Measurements from ENCODE around the gene CFAP73.
"Not testable (repeated sequence)": the region's sequence is repeated elsewhere in the genome, so short reads cannot be mapped to it uniquely, and the experiment has no call there.

Gene CFAP73

DNA sequence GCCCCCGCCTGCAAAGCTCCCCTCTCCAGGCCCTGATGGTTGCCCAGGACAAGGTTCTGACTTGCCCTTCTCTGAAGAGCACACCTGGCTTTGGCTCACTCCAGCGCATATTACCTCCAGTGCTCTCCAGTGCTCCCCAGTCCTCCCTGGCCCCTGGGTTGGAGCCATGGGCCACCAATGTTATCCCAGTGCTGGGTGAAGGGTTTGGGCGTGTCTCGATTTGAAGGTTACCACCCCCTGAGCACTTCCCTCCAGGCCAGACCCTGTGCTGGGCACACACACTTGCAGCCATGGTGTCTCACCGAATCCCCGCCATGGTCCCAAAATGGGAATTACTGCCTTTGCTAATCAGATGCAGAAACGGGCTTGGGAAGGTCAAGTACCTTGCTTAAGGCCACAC is 47.1 kb downstream of the CFAP73 start:
- DNase-seq: no peak

DNA sequence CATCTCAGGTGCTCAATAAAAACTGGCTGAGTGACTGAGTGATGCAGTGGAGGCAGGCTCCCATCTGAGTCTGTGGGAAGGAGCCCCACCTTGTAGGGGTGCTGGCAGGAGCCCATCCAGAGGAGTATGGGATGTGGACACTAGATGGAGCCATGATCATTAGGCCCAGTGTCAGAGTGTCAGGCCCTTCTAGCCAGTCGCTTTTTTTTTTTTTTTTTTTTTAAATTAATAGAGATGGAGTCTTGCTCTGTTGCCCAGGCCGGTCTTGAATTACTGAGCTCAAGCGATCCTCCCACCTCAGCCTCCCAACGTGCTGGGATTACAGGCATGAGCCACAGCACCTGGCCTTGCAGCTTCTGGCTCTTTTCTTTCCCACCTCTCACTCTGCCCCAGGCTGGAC is 47.5 kb downstream of the CFAP73 start:
- peak; percentile 67 to 85 for DNase-seq

DNA sequence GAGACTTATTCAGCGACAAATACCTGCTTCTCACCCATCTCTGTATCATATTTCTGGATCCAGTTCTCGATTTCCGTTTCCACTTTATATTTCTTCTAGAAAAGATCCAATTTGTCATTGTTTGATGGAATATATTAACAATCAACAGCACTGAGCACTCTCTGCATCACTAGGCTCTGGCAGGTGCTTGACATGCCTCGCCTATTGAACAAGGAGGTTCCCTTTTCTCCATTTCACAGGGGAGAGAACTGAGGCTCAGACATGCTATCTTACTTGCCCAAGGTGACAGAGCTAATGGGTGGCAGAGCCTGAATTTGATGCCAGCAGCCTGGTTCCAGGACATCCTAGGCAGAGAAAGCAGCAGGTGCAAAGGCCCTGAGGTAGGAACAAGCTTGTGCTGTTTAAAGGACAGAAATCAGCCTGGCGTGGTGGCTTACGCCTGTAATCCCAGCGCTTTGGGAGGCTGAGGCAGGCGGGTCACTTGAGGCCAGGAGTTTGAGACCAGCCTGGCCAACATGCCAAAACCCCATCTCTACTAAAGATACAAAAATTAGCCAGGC is 48.1 kb downstream of the CFAP73 start:
- DNase-seq: no peak

DNA sequence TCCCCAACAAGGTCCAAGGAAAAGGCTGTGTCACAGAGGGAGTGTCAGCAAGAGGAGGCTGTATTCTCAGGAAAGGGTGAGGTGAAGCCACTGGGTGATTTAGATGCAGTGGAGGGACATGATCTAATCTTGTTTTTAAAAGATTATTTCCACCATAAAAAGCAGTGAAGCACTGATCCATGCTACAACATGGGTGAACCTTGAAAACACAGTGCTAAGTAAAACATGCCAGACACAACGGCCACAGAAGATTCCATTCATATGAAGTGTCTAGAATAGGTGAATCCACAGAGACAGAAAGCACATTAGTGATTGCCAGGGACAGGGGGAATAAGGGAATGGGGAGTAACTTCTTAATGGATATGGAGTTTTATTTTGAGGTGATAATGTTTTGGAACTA is 48.8 kb downstream of the CFAP73 start:
- DNase-seq: no peak

DNA sequence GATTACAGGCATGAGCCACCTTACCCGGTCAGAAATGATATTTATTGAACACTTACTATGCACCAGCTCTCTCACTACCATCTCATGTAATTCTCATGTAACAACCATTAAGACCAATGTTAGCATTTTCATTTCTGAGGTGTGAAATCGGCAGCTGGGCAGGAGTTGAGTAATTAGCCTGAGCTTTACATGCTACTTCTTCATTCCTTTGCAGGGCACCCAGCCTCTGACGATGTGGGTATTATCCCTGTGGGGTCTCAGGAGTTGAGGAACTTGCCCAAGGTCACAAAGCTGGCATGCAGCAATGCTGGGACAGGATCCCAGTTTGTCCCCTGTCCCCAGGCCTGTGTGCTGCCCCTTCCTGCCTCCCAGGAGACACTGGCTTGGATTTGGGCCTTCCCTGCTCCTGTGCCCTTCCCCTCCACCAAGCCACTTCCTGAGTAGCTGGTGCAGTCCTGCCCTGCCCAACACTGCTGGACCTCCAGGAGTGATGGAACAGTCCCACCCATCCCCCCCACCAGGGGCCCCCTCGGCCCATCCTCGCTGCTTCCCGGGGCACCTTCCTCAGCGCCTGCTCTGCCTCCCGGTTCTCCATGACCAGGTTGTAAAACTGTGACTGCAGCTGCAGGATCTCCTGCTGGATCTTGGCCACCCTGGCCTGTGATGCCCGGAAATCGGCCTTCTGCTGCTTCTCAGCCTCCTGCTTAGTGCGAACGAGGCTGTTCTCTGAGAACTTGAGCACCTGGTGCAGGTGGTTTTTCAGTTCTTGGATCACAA is 50.7 kb downstream of the CFAP73 start:
- DNase-seq: peak in 1 of 2 donors; percentile 35

DNA sequence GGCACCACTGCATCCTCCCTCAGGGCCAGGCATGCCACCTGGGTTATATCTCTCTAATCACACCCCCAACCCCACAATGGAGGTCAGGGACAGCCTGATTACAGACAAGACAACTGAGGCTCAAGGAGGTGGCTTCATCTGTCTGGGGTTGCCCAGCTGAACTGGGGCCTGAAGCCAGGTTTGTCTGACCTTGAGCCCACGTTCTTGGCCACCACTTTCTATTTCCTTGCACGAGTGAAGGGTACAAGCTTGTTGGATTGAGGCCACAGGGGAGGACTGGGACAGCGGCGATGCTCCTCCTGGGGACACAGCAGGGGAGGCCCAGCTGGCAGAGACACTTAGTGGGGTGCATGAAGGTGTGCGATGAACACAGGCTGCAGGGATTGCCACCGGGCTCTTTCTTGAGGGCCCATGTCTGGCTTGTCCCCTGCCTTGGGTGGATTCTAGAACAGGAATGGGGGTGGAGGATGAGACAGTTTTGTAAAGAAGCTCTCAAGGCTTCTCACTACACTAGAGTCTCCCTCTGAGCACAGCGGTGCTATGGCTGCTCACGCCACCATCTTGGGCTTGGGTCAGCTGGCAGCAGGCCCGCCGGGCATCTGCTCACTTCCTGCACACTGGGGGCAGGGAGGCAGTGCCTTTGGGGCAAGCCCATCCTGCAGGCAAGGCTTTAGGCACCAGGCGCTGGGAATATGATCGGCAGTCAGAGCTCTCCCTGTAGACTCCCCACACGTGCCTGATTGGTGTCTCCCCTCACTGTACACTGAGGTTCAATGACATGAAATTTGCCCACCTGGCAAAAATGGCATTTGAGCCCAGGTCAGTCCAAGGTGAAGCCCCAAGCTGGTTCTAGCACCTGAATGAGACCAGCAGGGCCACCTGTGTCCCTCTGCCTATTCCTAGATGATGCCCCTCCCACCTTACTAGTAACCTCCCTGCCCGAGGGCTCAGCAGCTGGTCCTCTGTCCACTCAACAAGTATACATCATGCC is 52.0 kb downstream of the CFAP73 start:
- DNase-seq: no peak

DNA sequence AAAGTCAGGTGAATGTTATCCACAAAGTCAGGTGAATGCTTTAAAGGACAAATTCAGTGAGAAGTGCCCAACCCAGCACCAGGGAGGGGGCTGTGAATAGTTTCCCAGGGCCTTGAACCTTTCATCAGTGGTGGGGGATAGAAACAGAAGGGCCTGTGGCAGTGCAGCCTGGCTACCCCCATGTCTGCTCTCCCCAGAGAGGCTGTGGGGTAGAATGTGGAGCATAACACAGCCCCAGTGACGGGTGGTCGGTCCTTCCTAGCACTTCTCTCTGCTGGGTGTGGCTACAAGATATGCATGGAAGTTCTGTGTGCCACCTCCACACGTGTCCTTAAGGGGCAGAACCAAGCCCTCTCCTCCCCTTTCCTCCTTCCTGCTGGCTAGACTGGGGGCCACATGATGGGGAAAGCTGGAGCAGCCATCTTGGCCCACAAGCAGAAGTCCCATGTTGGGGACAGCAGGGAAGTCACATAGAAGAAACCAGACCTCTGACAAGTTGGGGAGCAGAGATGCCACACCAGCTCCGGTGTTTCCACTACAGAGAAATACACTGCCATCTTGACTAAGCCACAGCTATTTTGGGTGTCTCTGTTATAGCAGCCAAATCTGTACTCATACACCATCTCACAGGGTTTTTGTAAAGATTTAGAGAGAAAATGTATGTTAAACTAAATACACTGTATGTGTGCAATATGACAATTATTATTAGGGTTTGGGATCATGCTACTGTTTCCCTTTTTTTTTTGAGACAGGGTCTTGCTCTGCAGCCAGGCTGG is 53.0 kb downstream of the CFAP73 start:
- no peak for DNase-seq

DNA sequence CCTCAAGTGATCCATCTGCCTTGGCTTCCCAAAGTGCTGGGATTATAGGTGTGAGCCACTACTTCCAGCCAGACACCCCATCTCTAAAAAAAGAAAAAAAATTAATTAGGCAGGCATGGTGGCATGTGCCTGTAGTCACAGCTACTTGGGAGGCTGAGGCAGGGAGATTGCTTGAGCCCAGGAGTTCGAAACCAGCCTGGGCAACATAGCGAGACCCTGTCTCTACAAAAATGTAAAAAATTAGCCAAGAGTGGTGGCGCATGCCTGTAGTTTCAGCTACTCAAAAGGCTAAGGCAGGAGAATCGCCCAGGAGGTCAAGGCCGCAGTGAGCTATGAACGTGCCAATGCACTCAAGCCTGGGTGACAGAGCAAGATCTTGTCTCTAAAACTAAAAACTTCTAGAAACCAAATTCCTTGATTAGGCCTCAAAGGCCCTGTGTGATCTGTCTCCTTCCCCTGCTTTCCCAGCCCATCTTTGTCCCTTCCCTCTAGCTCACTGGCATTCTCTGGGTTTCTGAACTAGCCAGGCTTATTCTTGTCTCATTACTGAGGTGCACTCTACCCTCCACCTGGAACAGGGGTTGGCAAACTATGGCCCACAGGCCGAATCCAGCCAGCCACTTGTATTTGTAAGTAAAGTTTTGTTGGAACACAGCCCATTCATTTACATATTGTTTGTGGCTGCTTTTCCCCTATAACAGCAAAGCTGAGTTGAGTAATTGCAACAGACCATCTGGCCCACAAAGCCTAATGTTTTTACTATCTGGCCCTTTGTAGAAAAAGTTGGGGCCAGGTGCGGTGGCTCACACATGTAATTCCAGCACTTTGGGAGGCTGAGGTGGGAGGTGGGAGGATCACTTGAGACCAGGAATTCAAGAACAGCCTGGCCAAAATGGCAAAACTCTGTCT is 54.6 kb downstream of the CFAP73 start:
- DNase-seq: peak in 1 of 2 donors; percentile 36

DNA sequence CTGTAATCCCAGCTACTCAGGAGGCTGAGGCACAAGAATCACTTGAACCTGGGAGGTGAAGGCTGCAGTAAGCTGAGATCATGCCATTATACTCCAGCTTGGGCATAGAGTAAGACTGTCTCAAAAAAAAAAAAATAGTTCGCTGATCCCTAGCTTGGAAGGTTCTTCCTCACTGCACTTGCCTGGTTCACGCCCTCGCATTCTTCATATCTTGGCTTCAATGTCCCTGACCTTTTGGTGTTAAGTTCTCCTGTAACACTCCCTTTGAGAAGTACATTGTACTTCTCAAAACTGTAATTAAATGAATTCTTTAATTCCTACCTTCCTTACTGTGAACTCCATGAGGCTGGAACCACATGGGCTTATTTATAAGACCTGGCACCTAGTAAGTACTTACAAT is 55.3 kb downstream of the CFAP73 start:
- DNase-seq: no peak

DNA sequence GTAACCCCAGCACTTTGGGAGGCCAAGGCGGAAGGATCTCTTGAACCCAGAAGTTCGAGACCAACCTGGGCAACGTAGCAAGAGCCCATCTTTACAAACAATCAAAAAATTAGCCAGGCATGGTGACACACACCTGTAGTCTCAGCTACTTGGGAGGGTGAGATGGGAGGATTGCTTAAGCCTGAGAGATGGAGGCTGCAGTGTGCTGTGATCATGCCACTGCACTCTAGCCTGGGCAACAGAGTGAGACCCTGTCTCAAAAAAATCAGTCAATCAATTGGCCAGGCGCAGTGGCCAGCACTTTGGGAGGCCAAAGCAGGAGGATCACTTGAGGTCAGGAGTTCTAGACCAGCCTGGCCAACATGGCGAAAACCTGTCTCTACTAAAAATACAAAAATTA is 57.3 kb downstream of the CFAP73 start:
- DNase-seq: not testable (repeated sequence)

DNA sequence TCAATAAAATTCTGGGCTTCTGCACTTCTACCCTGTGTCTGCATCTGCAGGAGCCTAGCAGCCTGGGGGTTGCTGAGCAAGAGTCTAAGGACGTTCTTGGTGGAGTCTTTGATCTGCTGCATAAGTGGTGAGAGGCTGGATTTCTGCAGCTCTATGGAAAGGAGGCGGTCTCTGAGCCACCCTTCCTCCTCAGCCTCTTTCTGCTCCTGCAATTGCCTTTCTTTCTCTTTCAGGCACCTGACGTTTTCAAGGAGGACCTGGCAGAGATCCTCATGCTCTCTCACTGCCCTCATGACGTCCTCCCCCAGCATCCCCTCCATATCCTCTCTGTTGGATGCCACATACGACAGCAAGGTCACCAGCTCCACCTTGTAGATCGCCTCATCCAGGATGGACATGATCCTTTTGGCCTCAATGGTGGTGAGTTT is 58.1 kb downstream of the CFAP73 start:
- no peak for DNase-seq

DNA sequence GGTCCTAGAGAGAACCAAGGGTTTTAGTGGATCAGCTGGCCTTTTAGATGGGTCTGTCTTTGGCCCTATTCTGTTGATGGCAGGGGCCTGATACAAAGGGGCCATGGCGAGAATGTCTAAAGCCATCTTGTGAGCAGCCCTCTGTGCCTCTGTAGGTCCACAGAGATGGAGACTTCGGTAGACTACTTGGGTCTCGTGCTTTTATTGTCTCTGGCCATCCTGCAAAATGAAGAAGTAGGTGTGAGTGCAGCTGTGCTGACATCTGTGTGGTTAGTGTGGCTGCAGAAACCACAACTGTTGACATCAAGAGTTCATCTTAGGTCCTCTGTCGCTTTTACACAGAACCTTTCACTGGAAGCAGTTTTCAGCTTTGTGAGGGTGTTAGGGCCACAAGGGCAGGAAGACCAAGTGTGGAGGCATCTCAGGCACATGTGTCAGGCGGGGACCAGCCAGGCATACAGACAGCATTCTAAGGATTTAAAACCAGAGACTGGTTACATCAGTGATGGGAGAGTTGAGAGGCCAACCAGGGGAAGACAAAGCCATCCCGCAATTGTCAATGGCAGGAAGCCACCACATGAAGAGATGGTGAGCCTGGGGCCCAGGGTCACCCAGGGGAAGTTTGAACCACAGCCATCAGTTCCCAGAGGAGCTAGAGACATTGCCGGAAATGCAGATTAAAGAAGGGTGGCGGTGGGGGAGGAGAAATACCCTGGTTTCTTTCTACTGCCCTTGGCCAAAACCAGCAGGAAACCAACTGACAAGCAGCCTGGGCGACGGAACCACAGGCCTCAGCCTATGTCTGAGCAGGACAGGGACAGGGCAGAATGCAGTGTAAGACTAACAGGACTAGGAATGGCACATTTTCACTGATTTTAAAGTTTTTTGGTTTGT is 58.8 kb downstream of the CFAP73 start:
- peak; percentile 70 to 77 for DNase-seq
